GM12878 (cell line): ENCODE data around the gene THSD8. TPM values are rescaled to one million over a fixed set of nuclear protein-coding genes. Genes with fewer than 3 reads are reported as not detected.
A peak's percentile ranks its signal among the peaks of the same experiment; 100 is the strongest.

ENCODE experiments used
- ATAC-seq: fragments of 200-7000 bp; cut with Tn5 transposase; 3 replicates; pipeline ENCODE4 v1.9.1; 2020; ENCODE audit warnings: mild to moderate bottlenecking, moderate library complexity
- BruUV-seq: library from RNA; stranded (reverse); fragments of 400-500 nt; replicated peaks from 2 replicates; lab custom pipeline; 2021; lab: Mats Ljungman, UMichigan
- CTCF ChIA-PET: fragments of 300-600 bp; sonication (Branson Sonifier 250); formaldehyde crosslinking; extraction: SDS; loops from one replicate; lab custom pipeline; 2021; ENCODE audit warnings: inconsistent platforms; lab: Yijun Ruan, JAX
- POLR2A ChIA-PET: fragments of 350-600 bp; formaldehyde crosslinking; extraction: SDS; loops from one replicate; lab custom pipeline; 2021; ENCODE audit warnings: inconsistent platforms; lab: Charles Lee
- RAD21 ChIA-PET: fragments of 300-600 bp; sonication (Branson Sonifier 250); formaldehyde crosslinking; loops from one replicate; lab custom pipeline; 2023; ENCODE audit warnings: antibody characterized with exemption; ENCODE audit not compliant: unreplicated experiment; lab: Charles Lee
- SMC1A ChIA-PET: fragments of 300-600 bp; sonication (Branson Sonifier 250); formaldehyde crosslinking; loops from one replicate; lab custom pipeline; 2023; ENCODE audit not compliant: unreplicated experiment, uncharacterized antibody; lab: Charles Lee
- DNase-seq: peaks from one replicate; pipeline ENCODE4 v3.0.0-alpha.2; 2011; ENCODE audit warnings: low read depth, low spot score
- FAIRE-seq: peaks from 3 replicates; lab custom pipeline; 2011; peaks lifted over from hg19 to GRCh38; lab: Jason Lieb, UNC
- H2AFZ ChIP-seq: 2 replicates; pipeline ENCODE4 v1.6.0; 2011; ENCODE audit warnings: low read depth, low read length, control low read depth; ENCODE audit not compliant: control insufficient read depth
- H3K27ac ChIP-seq: 2 replicates; pipeline ENCODE4 v1.5.1; 2011; ENCODE audit warnings: control low read depth; ENCODE audit not compliant: control insufficient read depth, insufficient read depth
- H3K27me3 ChIP-seq, 2 experiments: replicated peaks in 1 of 2; 2 replicates each; pipeline versions ENCODE4 v1.6.0 to v1.6.1; 2011; ENCODE audit warnings: low read length in 1 of 2; ENCODE audit not compliant: control insufficient read depth in 2 of 2, insufficient read depth in 2 of 2
- H3K36me3 ChIP-seq, 2 experiments: 2 replicates each; pipeline ENCODE4 v1.5.1; 2011; ENCODE audit warnings: low read length in 1 of 2; ENCODE audit not compliant: control insufficient read depth in 2 of 2, insufficient read depth in 2 of 2
- H3K4me1 ChIP-seq: 2 replicates; pipeline ENCODE4 v1.6.1; 2011; ENCODE audit warnings: mild to moderate bottlenecking, low read length, moderate library complexity, mixed read lengths; ENCODE audit not compliant: control insufficient read depth, insufficient read depth
- H3K4me2 ChIP-seq: 2 replicates; pipeline ENCODE4 v1.6.0; 2011; ENCODE audit warnings: control low read depth; ENCODE audit not compliant: control insufficient read depth, insufficient read depth
- H3K4me3 ChIP-seq: fragments of 200-600 bp; sonication (generic); 2 replicates; pipeline ENCODE4 v1.5.1; 2016
- H3K79me2 ChIP-seq: 2 replicates; pipeline ENCODE4 v1.6.0; 2011; ENCODE audit warnings: low read length; ENCODE audit not compliant: control insufficient read depth, insufficient read depth
- H3K9ac ChIP-seq: 2 replicates; pipeline ENCODE4 v1.8.0; 2011; ENCODE audit warnings: low read length, control low read depth, mixed read lengths; ENCODE audit not compliant: control insufficient read depth, insufficient read depth
- H3K9me3 ChIP-seq: replicated peaks from 3 replicates; pipeline ENCODE4 v1.5.1; 2011; ENCODE audit warnings: mild to moderate bottlenecking, low read length; ENCODE audit not compliant: control insufficient read depth, insufficient read depth
- H4K20me1 ChIP-seq: 2 replicates; pipeline ENCODE4 v1.6.0; 2011; ENCODE audit not compliant: control insufficient read depth, insufficient read depth
- ATF2 ChIP-seq: IDR thresholded peaks from 2 replicates; pipeline ENCODE4 v1.6.1; 2012; ENCODE audit warnings: low read length, inconsistent platforms
- CHD4 ChIP-seq: fragments of 200-600 bp; sonication (generic); IDR thresholded peaks from 2 replicates; pipeline ENCODE4 v1.6.1; 2016; ENCODE audit warnings: mild to moderate bottlenecking
- RFX5 ChIP-seq: IDR thresholded peaks from 2 replicates; pipeline ENCODE4 v1.6.1; 2011; ENCODE audit warnings: low read depth, low read length, improper control_type of control experiment
- WGBS: methylation state at CpG from one replicate; pipeline ENCODE4 v1.1.6; 2016; ENCODE audit warnings: low lambda C conversion rate; ENCODE audit not compliant: insufficient replicate concordance, insufficient coverage; ENCODE audit errors: missing lambda C conversion rate; 5-methylcytosine and 5-hydroxymethylcytosine counted together
- in situ Hi-C: fragments of 300-500 bp; cut with MboI; formaldehyde crosslinking; loops from 9 replicates; pipeline ENCODE4 v1.14.3; 2018; ENCODE audit warnings: mixed read lengths
- intact Hi-C: fragments of 100-400 bp; cut with micrococcal nuclease; formaldehyde crosslinking; loops from one replicate; pipeline ENCODE4 v1.14.2; 2022; ENCODE audit not compliant: unreplicated experiment
- polyA plus RNA-seq, 11 experiments: library from polyadenylated mRNA; depleted of rRNA in 4 of 11; unstranded in 6 of 11; stranded (reverse) in 5 of 11; fragments of >200 nt; fragmentation: Nextera tagmentation in 4 of 11; fragmentation: Illumina TruSeq in 1 of 11; extraction: Ambion mirVana in 4 of 11; extraction: Trizol in 1 of 11; gene quantifications; 1 replicate in 1 of 11; 2 replicates in 10 of 11; pipeline versions ENCODE4 v1.2.1 to v1.2.3, GENCODE V29; 2011 to 2016; ENCODE audit warnings: inconsistent platforms in 2 of 11, missing spikeins in 2 of 11, low read depth in 1 of 11
- total RNA-seq, 4 experiments: library from RNA; depleted of rRNA in 3 of 4; stranded (reverse); fragments of >200 nt in 3 of 4; fragmentation: Illumina TruSeq in 1 of 4; extraction: Trizol in 1 of 4; gene quantifications; 2 replicates each; pipeline versions ENCODE4 v1.2.1 to v1.2.3, GENCODE V29; 2013 to 2021
- TF ChIP-seq, protein P1 (sequence below): IDR thresholded peaks from 2 replicates; pipeline ENCODE4 v1.6.1; 2011; ENCODE audit warnings: borderline replicate concordance, low read depth, mild to moderate bottlenecking, moderate library complexity, mixed read lengths, low read length; ENCODE audit not compliant: insufficient read depth; ENCODE audit errors: extremely low read length
- TF ChIP-seq, protein P2 (sequence below): fragments of 450-650 bp; IDR thresholded peaks from 2 replicates; pipeline ENCODE4 v1.6.1; 2018; ENCODE audit warnings: borderline replicate concordance, mild to moderate bottlenecking; ENCODE audit not compliant: partially characterized antibody

Gene THSD8
- total and polyA plus RNA-seq, 10 of the 15 experiments (the other 5 are each of a cell fraction or from before 2014, with no cell fraction given): 0.24 to 32.3 (median 21.3) TPM; not detected in 2

GRCh38 chr19:12828494-12828893 is 26.6 kb downstream of the THSD8 start:
- ChIA-PET POLR2A (no interaction called here), CTCF (interaction anchor here (0.6 to 4.2 kb wide), 4 partner anchors 9 to 137 kb away, joined by 3 to 19 read pairs (median 5); no protein-coding TSS in a partner anchor)

More at GRCh38 chr19:12828494-12828893, 26.6 kb downstream of the THSD8 start:
- no peaks in the 10 kb centered on the region for H3K36me3 ChIP-seq
- no peaks in the 10 kb centered on the region for H3K4me1 ChIP-seq
- peak; percentile 84 for ATAC-seq
- H3K79me2 ChIP-seq: no peaks in the 10 kb centered on the region
- peaks cover 2 to 7% of the 10 kb centered on the region in 2 experiments; a peak in 1 of 4 replicates for H3K27me3 ChIP-seq
- WGBS: 30% methylated on average over 23 of the region's 23 CpGs
- H3K27ac ChIP-seq: no peak overlapping the region
- SMC1A ChIA-PET: interaction anchor here (0.6 kb wide), 1 partner anchor 1460 kb away, joined by 3 read pairs; no protein-coding TSS in a partner anchor
- no peaks in the 10 kb centered on the region for H4K20me1 ChIP-seq
- DNase-seq: no peak
- no peak overlapping the region for H3K9ac ChIP-seq
- FAIRE-seq: no peak
- no peak overlapping the region for H2AFZ ChIP-seq
- no peaks in the 10 kb centered on the region for H3K9me3 ChIP-seq
- in situ Hi-C loops: no loop called here
- H3K4me2 ChIP-seq: no peak overlapping the region
- no peak overlapping the region for H3K4me3 ChIP-seq
- BruUV-seq: no TSS peak
- TF ChIP-seq, protein P1, sequence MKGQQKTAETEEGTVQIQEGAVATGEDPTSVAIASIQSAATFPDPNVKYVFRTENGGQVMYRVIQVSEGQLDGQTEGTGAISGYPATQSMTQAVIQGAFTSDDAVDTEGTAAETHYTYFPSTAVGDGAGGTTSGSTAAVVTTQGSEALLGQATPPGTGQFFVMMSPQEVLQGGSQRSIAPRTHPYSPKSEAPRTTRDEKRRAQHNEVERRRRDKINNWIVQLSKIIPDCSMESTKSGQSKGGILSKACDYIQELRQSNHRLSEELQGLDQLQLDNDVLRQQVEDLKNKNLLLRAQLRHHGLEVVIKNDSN: no peak
- TF ChIP-seq CHD4: no peak
- TF ChIP-seq RFX5: no peak
- no peak for TF ChIP-seq ATF2
- TF ChIP-seq, protein P2, sequence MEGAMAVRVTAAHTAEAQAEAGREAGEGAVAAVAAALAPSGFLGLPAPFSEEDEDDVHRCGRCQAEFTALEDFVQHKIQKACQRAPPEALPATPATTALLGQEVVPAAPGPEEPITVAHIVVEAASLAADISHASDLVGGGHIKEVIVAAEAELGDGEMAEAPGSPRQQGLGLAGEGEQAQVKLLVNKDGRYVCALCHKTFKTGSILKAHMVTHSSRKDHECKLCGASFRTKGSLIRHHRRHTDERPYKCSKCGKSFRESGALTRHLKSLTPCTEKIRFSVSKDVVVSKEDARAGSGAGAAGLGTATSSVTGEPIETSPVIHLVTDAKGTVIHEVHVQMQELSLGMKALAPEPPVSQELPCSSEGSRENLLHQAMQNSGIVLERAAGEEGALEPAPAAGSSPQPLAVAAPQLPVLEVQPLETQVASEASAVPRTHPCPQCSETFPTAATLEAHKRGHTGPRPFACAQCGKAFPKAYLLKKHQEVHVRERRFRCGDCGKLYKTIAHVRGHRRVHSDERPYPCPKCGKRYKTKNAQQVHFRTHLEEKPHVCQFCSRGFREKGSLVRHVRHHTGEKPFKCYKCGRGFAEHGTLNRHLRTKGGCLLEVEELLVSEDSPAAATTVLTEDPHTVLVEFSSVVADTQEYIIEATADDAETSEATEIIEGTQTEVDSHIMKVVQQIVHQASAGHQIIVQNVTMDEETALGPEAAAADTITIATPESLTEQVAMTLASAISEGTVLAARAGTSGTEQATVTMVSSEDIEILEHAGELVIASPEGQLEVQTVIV: no peak
- RAD21 ChIA-PET: interaction anchor here (1.1 kb wide), 2 partner anchors 32 to 68 kb away, joined by 3 read pairs; no protein-coding TSS in a partner anchor
- intact Hi-C loops: no loop called here
